ENCODE data around the gene CRYGS.

- TF ChIP-seq, protein P1, sequence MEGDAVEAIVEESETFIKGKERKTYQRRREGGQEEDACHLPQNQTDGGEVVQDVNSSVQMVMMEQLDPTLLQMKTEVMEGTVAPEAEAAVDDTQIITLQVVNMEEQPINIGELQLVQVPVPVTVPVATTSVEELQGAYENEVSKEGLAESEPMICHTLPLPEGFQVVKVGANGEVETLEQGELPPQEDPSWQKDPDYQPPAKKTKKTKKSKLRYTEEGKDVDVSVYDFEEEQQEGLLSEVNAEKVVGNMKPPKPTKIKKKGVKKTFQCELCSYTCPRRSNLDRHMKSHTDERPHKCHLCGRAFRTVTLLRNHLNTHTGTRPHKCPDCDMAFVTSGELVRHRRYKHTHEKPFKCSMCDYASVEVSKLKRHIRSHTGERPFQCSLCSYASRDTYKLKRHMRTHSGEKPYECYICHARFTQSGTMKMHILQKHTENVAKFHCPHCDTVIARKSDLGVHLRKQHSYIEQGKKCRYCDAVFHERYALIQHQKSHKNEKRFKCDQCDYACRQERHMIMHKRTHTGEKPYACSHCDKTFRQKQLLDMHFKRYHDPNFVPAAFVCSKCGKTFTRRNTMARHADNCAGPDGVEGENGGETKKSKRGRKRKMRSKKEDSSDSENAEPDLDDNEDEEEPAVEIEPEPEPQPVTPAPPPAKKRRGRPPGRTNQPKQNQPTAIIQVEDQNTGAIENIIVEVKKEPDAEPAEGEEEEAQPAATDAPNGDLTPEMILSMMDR (IDR thresholded peaks at IDR 0.05) = no peak
- no peak for TF ChIP-seq POLR2A (IDR thresholded peaks at IDR 0.05)
Measured at GRCh38 chr3:186588632-186589031, 44.5 kb upstream of the CRYGS start.
